ENCODE results near the gene WDR31.
A peak's percentile ranks its signal among the peaks of the same experiment; 100 is the strongest.
"Not testable (repeated sequence)": the region's sequence is repeated elsewhere in the genome, so short reads cannot be mapped to it uniquely, and the experiment has no call there.

WDR31 gene

DNA sequence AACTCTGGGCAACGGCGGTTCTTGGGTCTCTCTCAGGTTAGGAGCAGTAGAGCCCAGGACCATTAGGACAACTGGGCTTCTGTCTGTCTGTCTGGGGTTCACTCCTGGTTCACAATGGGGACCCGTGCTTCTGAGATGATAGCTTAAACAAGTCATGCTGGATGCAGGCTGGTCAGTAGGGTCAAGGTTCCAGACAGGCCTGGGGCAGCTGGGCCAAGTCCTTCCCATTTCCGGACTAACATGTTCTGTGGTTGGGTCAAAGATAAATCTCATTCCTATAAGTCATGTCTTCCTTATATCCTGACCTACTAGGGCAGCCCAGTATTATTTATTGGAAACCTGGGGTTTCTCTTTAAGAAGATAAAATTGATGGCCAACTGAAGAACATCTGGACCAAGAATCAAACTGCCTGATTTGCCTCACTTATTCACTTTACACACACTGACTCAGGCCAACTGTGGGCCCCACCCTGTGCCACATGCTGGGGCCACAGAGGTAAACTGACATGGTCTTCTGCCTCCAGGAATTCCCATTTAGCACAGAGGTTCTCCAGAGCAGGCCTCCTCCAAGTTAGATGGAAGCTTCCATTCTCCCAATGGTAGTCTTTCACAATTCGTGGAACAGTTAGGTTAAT is 28.4 kb upstream of the WDR31 start:
- no peak for DNase-seq

- DNase-seq = not testable (repeated sequence)
These were observed 25.6 kb upstream of the WDR31 start for GRCh38 chr9:113365652-113366051.

DNA sequence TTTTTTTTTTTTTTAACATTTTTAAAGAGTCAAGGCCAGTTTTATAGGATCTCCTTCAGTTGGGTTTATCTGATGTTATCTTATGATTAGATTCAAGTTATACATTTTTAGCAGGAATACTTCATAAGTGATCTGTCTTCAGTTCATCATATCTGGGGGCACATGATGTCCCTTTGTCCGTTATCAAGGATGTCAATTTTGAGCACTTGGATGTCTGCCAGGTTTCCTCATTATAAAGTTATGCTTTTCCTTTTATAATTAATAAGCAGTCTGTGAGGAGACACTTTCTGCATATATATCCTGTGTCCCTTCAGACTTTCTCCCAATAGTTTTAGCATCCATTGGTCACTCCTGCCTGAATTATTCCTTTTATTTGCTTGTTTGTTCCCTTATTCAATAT is 24.9 kb upstream of the WDR31 start:
- no peak for DNase-seq

DNA sequence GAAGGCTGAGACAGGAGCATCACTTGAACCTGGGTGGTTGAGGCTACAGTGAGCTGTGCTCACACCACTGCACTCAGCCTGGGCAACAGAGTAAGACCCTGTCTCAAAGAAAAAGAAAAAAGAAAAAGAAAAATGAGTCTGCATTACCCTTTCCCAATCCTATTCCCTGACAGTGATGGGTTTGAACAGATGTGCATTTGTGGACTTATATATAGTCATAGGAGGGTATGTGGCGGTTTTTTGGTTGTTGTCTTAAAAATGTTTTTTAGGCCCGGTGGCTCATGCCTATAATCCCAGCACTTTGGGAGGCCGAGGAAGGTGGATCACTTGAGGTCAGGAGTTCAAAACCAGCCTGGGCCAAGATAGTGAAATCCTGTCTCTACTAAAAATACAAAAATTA is 23.3 kb upstream of the WDR31 start:
- DNase-seq = no peak

GRCh38 chr9:113361304-113362018 is 21.4 kb upstream of the WDR31 start:
- DNase-seq = peak; percentile 30

DNA sequence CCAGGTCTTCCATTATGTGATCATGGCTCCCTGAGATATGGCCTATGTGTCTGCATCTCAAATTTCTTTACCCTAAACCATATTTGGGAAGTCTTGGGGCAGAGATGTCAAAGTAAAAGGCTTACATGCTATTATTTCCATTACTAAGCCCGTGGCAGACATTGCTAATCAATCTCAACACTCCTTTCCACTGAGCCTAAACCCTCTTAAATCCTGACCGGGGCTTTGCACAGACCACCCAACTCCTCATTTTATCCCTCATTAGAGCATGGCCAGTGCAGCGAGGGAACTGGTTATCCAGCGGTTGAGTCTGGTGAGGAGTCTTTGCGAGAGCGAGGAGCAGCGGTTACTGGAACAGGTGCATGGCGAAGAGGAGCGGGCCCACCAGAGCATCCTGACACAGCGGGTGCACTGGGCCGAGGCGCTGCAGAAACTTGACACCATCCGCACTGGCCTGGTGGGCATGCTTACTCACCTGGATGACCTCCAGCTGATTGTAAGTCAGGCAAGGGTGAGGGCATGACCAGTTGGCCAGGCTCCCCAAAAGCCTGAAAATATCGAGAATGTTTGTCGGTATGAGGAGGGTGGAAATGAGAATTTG is 20.3 kb upstream of the WDR31 start:
- no peak for DNase-seq

GRCh38 chr9:113359385-113359784 is 19.3 kb upstream of the WDR31 start:
- no peak for DNase-seq

GRCh38 chr9:113356686-113357292 is 16.7 kb upstream of the WDR31 start:
- DNase-seq = no peak

DNA sequence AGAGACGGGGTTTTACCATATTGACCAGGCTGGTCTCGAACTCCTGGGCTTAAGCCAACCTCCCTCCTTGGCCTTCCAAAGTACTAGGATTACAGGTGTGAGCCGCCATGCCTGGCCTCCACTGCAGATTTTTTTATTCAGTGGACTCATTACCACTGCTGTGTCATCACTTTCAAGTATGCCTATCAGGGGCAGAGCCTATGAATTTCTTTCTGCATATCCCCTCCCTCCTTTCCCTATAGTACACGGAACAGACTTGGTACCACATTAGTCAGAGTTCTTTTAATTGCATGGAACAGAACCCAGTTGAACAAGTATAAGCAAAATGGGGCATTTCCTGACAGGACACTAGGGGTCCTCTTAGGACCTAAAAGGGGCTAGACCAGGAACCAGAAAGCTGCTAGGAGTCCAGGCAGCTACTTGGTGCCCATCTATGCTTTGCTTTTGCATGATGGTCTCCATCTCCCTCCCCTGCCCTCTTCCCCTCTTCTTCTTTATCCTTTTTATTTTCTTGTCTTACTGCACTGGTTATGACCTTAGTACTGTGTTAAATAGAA is 15.0 kb upstream of the WDR31 start:
- DNase-seq = no peak

DNA sequence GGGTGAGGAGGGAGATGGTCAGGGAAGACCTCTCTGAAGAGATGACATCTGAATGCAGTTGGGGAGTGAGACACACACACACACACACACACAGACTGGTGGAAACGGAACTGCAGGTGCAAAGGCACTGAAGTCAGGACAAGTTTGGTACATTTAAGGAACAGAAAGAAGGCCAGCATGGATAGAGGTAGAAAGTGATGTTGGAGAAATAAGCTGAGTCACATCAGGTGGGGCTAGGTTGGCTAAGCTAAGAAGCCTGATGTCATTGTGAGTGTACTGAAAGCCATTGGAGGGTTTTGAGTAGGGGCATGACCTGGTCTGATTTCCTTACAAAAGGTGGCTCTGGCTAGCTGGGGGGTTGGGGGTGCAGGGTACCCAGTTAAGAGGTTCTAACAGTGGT is 12.3 kb upstream of the WDR31 start:
- no peak for DNase-seq

DNA sequence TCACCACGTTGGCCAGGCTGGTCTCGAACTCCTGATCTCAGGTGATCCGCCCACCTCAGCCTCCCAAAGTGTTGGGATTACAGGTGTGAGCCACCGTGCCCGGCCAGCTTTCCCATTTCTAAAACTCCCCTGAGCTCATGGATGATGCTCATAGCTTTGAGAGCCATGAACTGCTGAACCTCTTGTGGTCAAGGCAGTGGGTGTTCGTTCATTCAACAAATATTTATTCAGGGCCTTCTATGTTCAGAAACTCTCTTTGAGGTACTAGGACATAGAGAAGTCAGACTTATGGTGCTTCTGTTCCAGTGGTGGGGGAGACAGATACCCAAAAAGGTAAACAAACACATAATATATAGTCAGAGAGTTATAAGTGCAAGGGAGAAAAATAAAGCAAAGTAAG is 11.9 kb upstream of the WDR31 start:
- no peak for DNase-seq

DNA sequence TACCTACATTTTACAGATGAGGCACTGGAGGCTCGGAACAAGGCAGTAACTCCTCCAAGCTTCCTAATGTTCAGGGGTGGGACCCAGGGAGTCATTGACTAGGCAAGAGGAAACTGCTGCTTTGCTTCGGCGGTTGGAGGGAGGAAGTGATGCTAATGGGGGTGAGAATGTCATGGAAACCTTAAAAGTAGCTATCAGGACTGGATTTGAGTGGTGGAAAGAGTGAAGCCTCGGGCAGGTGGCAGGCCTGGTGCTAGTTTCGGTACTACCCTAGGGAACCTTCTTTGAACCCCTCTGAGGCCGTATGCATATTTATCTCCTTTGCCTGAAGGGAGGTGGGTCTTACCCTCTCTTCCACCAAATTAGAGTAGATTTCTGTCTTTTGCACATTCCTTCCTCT is 10.9 kb upstream of the WDR31 start:
- no peak for DNase-seq

DNA sequence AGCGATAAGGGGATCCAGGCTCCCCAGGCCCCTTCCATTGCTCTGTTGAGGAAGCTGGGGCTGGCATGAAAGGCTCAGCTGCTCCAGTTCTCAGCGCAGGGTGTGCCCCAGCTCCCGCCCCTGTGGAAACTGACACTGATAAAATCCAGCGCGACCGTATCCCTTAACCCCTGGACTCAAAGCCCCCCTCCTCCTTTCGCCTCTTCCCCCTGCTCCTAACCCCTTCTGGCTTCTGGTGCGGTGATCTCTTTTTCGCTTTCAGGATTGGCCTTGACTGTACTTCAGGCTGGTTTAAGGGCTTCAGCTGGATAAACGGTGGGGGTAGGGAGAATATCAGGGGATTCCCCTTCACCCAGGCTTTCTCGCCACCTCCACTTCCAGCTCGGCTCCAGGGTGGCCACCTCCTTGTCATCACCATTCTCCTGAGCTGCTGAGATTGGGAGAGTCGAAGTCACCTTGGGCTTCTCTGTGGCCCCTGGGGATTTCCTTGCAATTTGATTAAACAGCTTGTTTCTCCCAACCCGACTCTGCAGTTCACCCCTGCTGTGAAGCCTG is 10.1 kb upstream of the WDR31 start:
- no peak for DNase-seq

DNA sequence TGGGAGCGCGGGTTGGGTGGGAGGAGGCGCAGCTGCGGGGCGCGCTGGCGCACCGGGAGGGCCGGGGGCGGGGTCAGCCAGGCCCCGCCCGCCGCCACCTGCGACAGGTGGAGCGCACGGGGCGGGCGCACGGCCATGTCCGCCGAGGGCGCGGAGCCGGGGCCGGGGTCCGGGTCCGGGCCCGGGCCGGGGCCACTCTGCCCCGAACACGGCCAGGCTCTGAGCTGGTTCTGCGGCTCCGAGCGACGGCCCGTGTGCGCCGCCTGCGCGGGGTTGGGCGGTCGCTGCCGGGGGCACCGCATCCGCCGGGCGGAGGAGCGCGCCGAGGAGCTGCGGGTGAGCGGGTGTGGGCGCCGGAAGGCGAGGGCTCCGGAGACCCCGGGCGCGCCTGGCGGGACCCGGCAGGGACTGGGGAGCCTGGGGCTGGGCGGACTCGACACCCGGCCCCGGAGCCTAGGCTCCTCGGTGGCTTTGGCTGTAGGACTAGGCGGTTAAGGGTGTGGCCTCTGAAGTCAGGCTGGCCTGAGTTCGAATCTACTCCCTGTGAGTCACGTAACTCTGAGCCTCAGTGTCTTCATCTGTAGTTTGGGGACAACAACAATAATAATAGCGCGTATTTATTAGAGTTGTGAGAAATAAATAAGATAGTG is 9.5 kb upstream of the WDR31 start, which contains the start of gene BSPRY:
BSPRY (plus strand) TSS at position 97 of the 650 bp plus-strand sequence; CDS start at position 136, 39 bp downstream.
- no peak for DNase-seq

- DNase-seq = no peak
These were observed 9.0 kb upstream of the WDR31 start for GRCh38 chr9:113349066-113349444.

GRCh38 chr9:113348437-113348836 is 8.4 kb upstream of the WDR31 start:
- no peak for DNase-seq

DNA sequence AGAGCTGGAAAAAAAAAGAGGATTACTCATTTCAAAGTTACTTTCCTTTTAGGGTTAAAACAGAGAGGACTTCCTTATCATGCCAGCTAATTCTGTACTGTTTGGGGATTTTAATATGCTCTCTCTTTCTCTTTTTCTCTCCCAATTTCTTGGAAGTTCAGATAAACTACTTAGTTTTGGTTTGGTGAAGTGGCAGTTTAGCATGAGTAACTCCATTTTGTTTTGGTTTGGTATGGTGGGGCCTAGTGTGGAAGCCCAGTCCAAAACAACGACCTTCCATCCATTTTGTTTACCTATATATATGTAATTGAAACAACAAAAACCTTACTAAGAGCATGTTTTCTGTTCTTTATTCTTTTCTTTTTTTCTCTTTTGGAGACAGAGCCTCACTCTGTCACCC is 5.6 kb upstream of the WDR31 start:
- no peak for DNase-seq

- no peak for DNase-seq
These were observed 5.1 kb upstream of the WDR31 start for GRCh38 chr9:113345190-113345589.

DNA sequence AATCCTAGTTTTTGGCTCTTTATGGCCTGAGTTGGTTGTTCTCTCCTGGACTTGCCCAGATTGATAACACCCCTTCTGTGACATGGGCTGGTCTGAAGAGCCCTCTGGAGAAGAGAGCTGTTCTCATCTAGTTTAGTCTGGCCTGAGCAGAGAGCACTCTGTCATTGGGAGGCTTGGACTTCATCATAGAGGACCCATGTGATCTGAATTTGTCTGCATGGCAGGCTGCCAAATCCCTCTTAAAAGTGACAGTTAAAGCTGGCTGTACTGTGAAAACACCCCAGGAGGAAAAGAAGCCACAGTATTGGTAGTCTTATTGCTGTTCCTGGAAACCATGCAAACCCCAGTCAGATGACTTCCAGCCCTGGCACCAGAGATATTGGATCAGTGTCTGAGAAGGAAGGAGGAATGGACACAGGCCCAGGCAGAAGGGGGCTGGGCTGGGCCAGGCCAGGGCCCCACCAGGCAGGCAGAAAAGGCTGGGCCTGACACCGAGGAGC is 3.7 kb upstream of the WDR31 start:
- DNase-seq = peak; percentile 25

GRCh38 chr9:113341712-113342410 is 1.8 kb upstream of the WDR31 start:
- DNase-seq = no peak

GRCh38 chr9:113337714-113338113 is 2.4 kb downstream of the WDR31 start:
- DNase-seq = no peak

DNA sequence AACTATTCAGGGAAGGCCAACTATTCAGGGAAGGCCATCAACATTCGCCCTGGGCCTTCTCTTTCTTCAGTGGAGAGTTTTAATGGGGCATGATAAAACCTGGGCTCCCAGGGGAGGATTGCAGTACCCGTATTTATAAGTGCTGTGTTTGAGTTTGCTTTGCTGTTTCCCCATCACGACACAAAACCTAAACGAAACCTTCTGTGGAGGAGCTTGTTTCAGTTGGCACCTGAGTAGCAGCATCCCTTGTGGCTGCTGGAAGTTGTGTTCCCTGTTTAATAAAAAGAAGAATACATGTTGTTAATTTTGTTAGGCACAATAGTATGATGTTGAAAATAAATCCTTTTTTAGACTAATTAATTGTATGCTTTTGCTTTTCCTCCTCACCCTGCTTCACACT is 8.3 kb downstream of the WDR31 start:
- no peak for DNase-seq

Data from EL (cell line).